Cardiac atrium fibroblast (primary cell): ENCODE results near the gene CDH18. TPM values are rescaled to one million over a fixed set of nuclear protein-coding genes. Genes with fewer than 3 reads are reported as not detected.

Experiments used
- total RNA-seq: library from RNA; depleted of rRNA; stranded (reverse); fragments of >200 nt; gene quantifications from 2 replicates; pipeline ENCODE4 v1.2.3, GENCODE V29; 2015

CDH18 gene, protein sequence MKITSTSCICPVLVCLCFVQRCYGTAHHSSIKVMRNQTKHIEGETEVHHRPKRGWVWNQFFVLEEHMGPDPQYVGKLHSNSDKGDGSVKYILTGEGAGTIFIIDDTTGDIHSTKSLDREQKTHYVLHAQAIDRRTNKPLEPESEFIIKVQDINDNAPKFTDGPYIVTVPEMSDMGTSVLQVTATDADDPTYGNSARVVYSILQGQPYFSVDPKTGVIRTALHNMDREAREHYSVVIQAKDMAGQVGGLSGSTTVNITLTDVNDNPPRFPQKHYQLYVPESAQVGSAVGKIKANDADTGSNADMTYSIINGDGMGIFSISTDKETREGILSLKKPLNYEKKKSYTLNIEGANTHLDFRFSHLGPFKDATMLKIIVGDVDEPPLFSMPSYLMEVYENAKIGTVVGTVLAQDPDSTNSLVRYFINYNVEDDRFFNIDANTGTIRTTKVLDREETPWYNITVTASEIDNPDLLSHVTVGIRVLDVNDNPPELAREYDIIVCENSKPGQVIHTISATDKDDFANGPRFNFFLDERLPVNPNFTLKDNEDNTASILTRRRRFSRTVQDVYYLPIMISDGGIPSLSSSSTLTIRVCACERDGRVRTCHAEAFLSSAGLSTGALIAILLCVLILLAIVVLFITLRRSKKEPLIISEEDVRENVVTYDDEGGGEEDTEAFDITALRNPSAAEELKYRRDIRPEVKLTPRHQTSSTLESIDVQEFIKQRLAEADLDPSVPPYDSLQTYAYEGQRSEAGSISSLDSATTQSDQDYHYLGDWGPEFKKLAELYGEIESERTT
- total RNA-seq: not detected in 2 replicates

DNA sequence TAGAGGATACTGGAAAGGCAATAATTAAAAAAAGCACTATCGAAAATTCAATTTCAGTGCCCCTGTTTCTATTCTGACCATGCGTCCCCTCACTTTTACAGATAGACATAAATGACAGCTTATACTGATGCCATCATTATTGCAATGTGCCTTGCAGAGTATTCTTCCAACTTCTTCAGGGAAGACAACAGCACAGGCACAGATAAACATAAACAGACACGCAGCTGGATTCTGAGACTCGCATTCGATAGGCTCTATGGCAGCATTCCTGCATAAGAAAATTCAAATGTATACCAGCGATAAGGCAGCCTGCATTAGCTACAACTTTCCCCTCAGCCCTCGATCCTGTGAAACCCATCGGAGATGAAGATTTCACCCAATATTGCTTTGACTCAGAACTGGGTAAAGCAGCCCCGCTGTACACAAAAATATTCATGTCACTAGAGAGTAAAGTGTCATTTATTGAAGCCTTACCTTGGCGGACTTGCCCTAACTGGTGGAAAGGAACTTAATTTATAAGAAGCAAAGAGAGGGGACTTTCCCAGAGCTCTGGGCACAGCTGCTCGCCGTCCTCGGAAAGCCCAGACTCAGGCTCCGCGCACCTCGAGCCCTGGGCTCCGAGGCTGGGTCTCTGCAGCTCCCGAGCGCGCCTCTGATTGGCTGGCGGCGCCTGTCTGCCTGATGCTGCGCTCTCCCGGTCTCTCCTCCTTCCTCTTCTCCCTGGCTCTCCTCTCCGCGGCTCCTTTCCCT lies at the start of gene CDH18:
Gene CDH18 (minus strand): TSS at position 589 of the 750 bp plus-strand sequence. CDS start 149,214 bp downstream, outside the sequence.

